ENCODE data around the gene LCP2.

GRCh38 chr5:170228762-170229435, 68.7 kb downstream of the LCP2 start:
- TF ChIP-seq CTCF (conservative IDR thresholded peaks at IDR 0.05) = no peak
- no peak for TF ChIP-seq EZH2 (IDR thresholded peaks at IDR 0.05; ENCODE audit: low read depth)
